Chondrocyte (in vitro differentiated cells): ENCODE results near the gene TPI1. TPM values are rescaled to one million over a fixed set of nuclear protein-coding genes. Genes with fewer than 3 reads are reported as not detected.

ENCODE experiments used
- DNase-seq: peaks from one replicate; pipeline ENCODE4 v3.0.0; 2021; ENCODE audit warnings: mixed read lengths, low spot score
- H3K27ac Mint-ChIP-seq: one replicate; pipeline ENCODE4 v1.8.0; 2021; ENCODE audit warnings: mild to moderate bottlenecking, moderate library complexity, mixed read lengths; ENCODE audit not compliant: unreplicated experiment
- H3K27me3 Mint-ChIP-seq: 2 replicates; pipeline ENCODE4 v1.8.0; 2021; ENCODE audit warnings: low read depth, mixed read lengths
- H3K36me3 Mint-ChIP-seq: 2 replicates; pipeline ENCODE4 v1.8.0; 2021; ENCODE audit warnings: low read depth, mixed read lengths
- H3K4me1 Mint-ChIP-seq: 2 replicates; pipeline ENCODE4 v1.8.0; 2021; ENCODE audit warnings: low read depth, mild to moderate bottlenecking, mixed read lengths
- H3K4me3 Mint-ChIP-seq: one replicate; pipeline ENCODE4 v1.8.0; 2021; ENCODE audit warnings: mild to moderate bottlenecking, moderate library complexity, mixed read lengths; ENCODE audit not compliant: unreplicated experiment
- H3K9me3 Mint-ChIP-seq: 2 replicates; pipeline ENCODE4 v1.8.0; 2021; ENCODE audit warnings: low read depth, mixed read lengths
- CTCF ChIP-seq: fragments of 200-600 bp; sonication (generic); IDR thresholded peaks from 2 replicates; pipeline ENCODE4 v1.5.0; 2021; ENCODE audit warnings: antibody characterized with exemption, mild to moderate bottlenecking, moderate library complexity
- total RNA-seq: library from RNA; stranded (reverse); gene quantifications from 3 replicates; pipeline ENCODE4 v1.2.1, GENCODE V29; 2021

TPI1 gene
- total RNA-seq, 1 donor from 2014 or later: 551 TPM

GRCh38 chr12:6827437-6827911 is 39.9 kb upstream of the TPI1 start:
- peaks cover 8% of the 10 kb centered on the region for H3K36me3 Mint-ChIP-seq
- H3K9me3 Mint-ChIP-seq: no peaks in the 10 kb centered on the region
- H3K27me3 Mint-ChIP-seq: no peaks in the 10 kb centered on the region
- TF ChIP-seq CTCF: no peak
- H3K4me1 Mint-ChIP-seq: peaks cover 43% of the 10 kb centered on the region
- peak overlapping the region; percentile 64 for H3K4me3 Mint-ChIP-seq
- no peak for DNase-seq
- peak overlapping the region; percentile 78 for H3K27ac Mint-ChIP-seq

- no peaks in the 10 kb centered on the region for H3K9me3 Mint-ChIP-seq
These were observed 39.1 kb upstream of the TPI1 start, which contains the start of gene P3H3 for GRCh38 chr12:6827982-6828780. Gene P3H3 (plus strand): TSS chr12:6828407. CDS start chr12:6828441, 34 bp downstream.

GRCh38 chr12:6828781-6829535 is 38.4 kb upstream of the TPI1 start:
- no peak for TF ChIP-seq CTCF
- peak; percentile 93 for DNase-seq
- Mint-ChIP-seq H3K27ac (peak overlapping the region; percentile 97), H3K4me3 (peak overlapping the region; percentile 96), H3K36me3 (peaks cover 14% of the 10 kb centered on the region), H3K27me3 (no peaks in the 10 kb centered on the region), H3K4me1 (peaks cover 39% of the 10 kb centered on the region), H3K9me3 (no peaks in the 10 kb centered on the region)

More at GRCh38 chr12:6827982-6828780, 39.1 kb upstream of the TPI1 start, which contains the start of gene P3H3:
- peak; percentile 25 for TF ChIP-seq CTCF
- H3K4me1 Mint-ChIP-seq: peaks cover 38% of the 10 kb centered on the region
- peaks cover 8% of the 10 kb centered on the region for H3K36me3 Mint-ChIP-seq
- H3K27ac Mint-ChIP-seq: peak within 1 kb of the TSS; percentile 97
- no peaks in the 10 kb centered on the region for H3K27me3 Mint-ChIP-seq
- DNase-seq: peak; percentile 66
- H3K4me3 Mint-ChIP-seq: peak within 1 kb of the TSS; percentile 96

GRCh38 chr12:6829536-6830220 is 37.7 kb upstream of the TPI1 start:
- peak overlapping the region; percentile 97 for H3K27ac Mint-ChIP-seq
- H3K4me3 Mint-ChIP-seq: peak overlapping the region; percentile 96
- no peaks in the 10 kb centered on the region for H3K27me3 Mint-ChIP-seq
- peak; percentile 49 for TF ChIP-seq CTCF
- DNase-seq: peak; percentile 85
- H3K36me3 Mint-ChIP-seq: peaks cover 19% of the 10 kb centered on the region
- no peaks in the 10 kb centered on the region for H3K9me3 Mint-ChIP-seq
- H3K4me1 Mint-ChIP-seq: peaks cover 38% of the 10 kb centered on the region
